Heart left ventricle (tissue), 16 donors: ENCODE data around the gene LYPLA2. TPM values are rescaled to one million over a fixed set of nuclear protein-coding genes. Genes with fewer than 3 reads are reported as not detected.
"Not testable (repeated sequence)": the region's sequence is repeated elsewhere in the genome, so short reads cannot be mapped to it uniquely, and the experiment has no call there.

Experiments
- ATAC-seq, 4 donors: fragments of 200-7000 bp; cut with Tn5 transposase; one replicate each; pipeline ENCODE4 v1.9.1; 2020 to 2022; ENCODE audit warnings: moderate library complexity in 4 of 4, mild to moderate bottlenecking in 3 of 4, moderate number of reproducible peaks in 1 of 4
- DNase-seq, 5 donors: peaks; one replicate each; pipeline ENCODE4 v3.0.0-alpha.2; 2020
- H3K27ac ChIP-seq, 12 donors: fragments of 200-600 bp; sonication (generic) in 4 of 12; one replicate each; pipeline versions ENCODE4 v1.5.0 to v1.8.0; 2016 to 2022; ENCODE audit warnings: mild to moderate bottlenecking in 2 of 12
- H3K27me3 ChIP-seq, 9 donors: fragments of 200-600 bp; sonication (generic) in 2 of 9; one replicate each; pipeline versions ENCODE4 v1.5.1 to v1.8.0; 2016 to 2022; ENCODE audit warnings: mild to moderate bottlenecking in 3 of 9
- H3K36me3 ChIP-seq, 9 donors: fragments of 200-600 bp; sonication (generic) in 2 of 9; one replicate each; pipeline versions ENCODE4 v1.5.0 to v1.8.0; 2018 to 2022; ENCODE audit warnings: mild to moderate bottlenecking in 2 of 9
- H3K4me1 ChIP-seq, 12 donors: fragments of 200-600 bp; sonication (generic) in 4 of 12; one replicate each; pipeline versions ENCODE4 v1.5.0 to v1.8.0; 2016 to 2022; ENCODE audit warnings: mild to moderate bottlenecking in 3 of 12
- H3K4me3 ChIP-seq, 12 donors: fragments of 200-600 bp; sonication (generic) in 4 of 12; one replicate each; pipeline versions ENCODE4 v1.5.0 to v1.8.0; 2017 to 2022; ENCODE audit warnings: mild to moderate bottlenecking in 9 of 12, moderate library complexity in 4 of 12
- H3K9me3 ChIP-seq, 12 donors: fragments of 200-600 bp; sonication (generic) in 4 of 12; one replicate each; pipeline versions ENCODE4 v1.5.0 to v1.8.0; 2016 to 2022; ENCODE audit warnings: mild to moderate bottlenecking in 1 of 12
- CTCF ChIP-seq, 12 donors: fragments of 200-600 bp; sonication (generic) in 4 of 12; IDR thresholded peaks; one replicate each; pipeline versions ENCODE4 v1.5.0 to v1.8.0; 2018 to 2022; ENCODE audit warnings: antibody characterized with exemption in 12 of 12, mild to moderate bottlenecking in 5 of 12
- POLR2A ChIP-seq, 2 donors: fragments of 450-650 bp; IDR thresholded peaks; one replicate each; pipeline ENCODE4 v1.6.1; 2017; ENCODE audit warnings: antibody characterized with exemption in 2 of 2, mild to moderate bottlenecking in 2 of 2, moderate library complexity in 2 of 2
- WGBS, 4 donors: extraction: QIAGEN DNeasy Blood & Tissue Kit in 2 of 4; methylation state at CpG; one replicate each; pipeline versions ENCODE4 v1.1.5 to v1.1.7; 2013 to 2018; 5-methylcytosine and 5-hydroxymethylcytosine counted together
- intact Hi-C, 10 donors: fragments of 100-400 bp; cut with DNase I; formaldehyde crosslinking; loops; one replicate each; pipeline versions ENCODE4 v1.11.1 to v1.14.2; 2022
- polyA plus RNA-seq, 2 donors: library from polyadenylated mRNA; stranded (reverse); fragments of 200-250 nt; gene quantifications; one replicate each; pipeline ENCODE4 v1.2.3, GENCODE V29; 2013
- total RNA-seq, 9 donors: library from RNA; depleted of rRNA in 2 of 9; stranded (reverse); fragments of >200 nt in 2 of 9; fragmentation: NEBNext Ultra II Directional in 3 of 9; extraction: Animal tissue kit (Norgen Biotek cat#: 25700) in 3 of 9; gene quantifications; one replicate each; pipeline versions ENCODE4 v1.1.0 to v1.2.4, GENCODE V29; 2016 to 2023
- donor health status: ischemic (EF 13 %, LVEDD 7.1; RV severe dilation, severe dysfunction).
- donor health status: healthy with polysubstance abuse.
- donor health status: DM: no; HTN: yes; CAD: no.
- donor health status: DM: no; HTN: no; CAD: no.
- donor health status: ischemic (EF 25% LVEDD 6.9; RV normal size, moderate dysfunction).
- donor health status: ischemic (EF 25% LVEDD 5.7; RV mildly dilated, moderate dysfunction).
- donor health status: healthy.
- donor health status: DM: yes; HTN: yes; CAD: no.
- donor health status: ischemic (EF 35%, LVEDD 5.7; RV mildly dilated, moderate dysfunction).
- donor health status: nonischemic (EF 11% LVEDD 7.7; RV severe dilation, severe dysfunction).
- donor health status: DM: yes; HTN: yes; CAD: no.
- donor health status: PGD.
- donor health status: ischemic (EF 29% LVEDD 5.4; RV normal size, mild dysfunction).
- donor health status: nonischemic (EF 23%, LVEDD 6.1; RV moderate dilation, normal function).

LYPLA2 gene
- total and polyA plus RNA-seq, 11 donors = 22.2 to 63.3 (median 29.5) TPM

GRCh38 chr1:23776217-23776616 is 14.7 kb upstream of the LYPLA2 start:
- intact Hi-C loops = loop anchor here in 6 of 10 donors (5.0 to 10.0 kb wide), 4 partner anchors 49 to 139 kb away; partner anchors contain the start of genes FUCA1 (in 4 of the 6), CNR2 (in 1 of the 6) and HMGCL (in 1 of the 6)
- DNase-seq (no peak), ATAC-seq (no peak)
- WGBS, 4 donors = 87 to 89% (median 88%) methylated on average over 2 of the region's 2 CpGs
- H3K27me3 ChIP-seq = no peaks in the 10 kb centered on the region
- no peak overlapping the region for H3K27ac ChIP-seq
- TF ChIP-seq CTCF (IDR thresholded peaks at IDR 0.05) (no peak), POLR2A (IDR thresholded peaks at IDR 0.05) (no peak)
- peaks cover 4 to 56% (median 36%) of the 10 kb centered on the region in 12 donors for H3K4me1 ChIP-seq
- no peak overlapping the region for H3K4me3 ChIP-seq
- peaks cover 0 to 24% (median 17%) of the 10 kb centered on the region in 9 donors for H3K36me3 ChIP-seq
- no peaks in the 10 kb centered on the region for H3K9me3 ChIP-seq

GRCh38 chr1:23777979-23778814 is 12.7 kb upstream of the LYPLA2 start, which contains the start of gene PITHD1:
TSS of gene PITHD1 (plus strand) at chr1:23778418. CDS start at chr1:23778516, 98 bp downstream.
- H3K27me3 ChIP-seq = no peaks in the 10 kb centered on the region
- H3K27ac ChIP-seq = peak within 1 kb of the TSS; percentile 7 to 97 (median 89)
- peak; percentile 87 to 94 (median 90) for ATAC-seq
- intact Hi-C loops = loop anchor here in 6 of 10 donors (5.0 to 10.0 kb wide), 4 partner anchors 47 to 137 kb away; partner anchors contain the start of genes FUCA1 (in 4 of the 6), CNR2 (in 1 of the 6) and HMGCL (in 1 of the 6)
- peak; percentile 83 to 89 for TF ChIP-seq POLR2A (IDR thresholded peaks at IDR 0.05)
- TF ChIP-seq CTCF (IDR thresholded peaks at IDR 0.05) = no peak
- peak within 1 kb of the TSS; percentile 66 to 100 (median 93) for H3K4me3 ChIP-seq
- peaks cover 4 to 44% (median 30%) of the 10 kb centered on the region in 12 donors for H3K4me1 ChIP-seq
- 0 to 1% (median 0%) methylated on average over 32 to 91 of the region's 91 CpGs for WGBS, 4 donors
- H3K36me3 ChIP-seq = peaks cover 0 to 38% (median 27%) of the 10 kb centered on the region in 9 donors
- H3K9me3 ChIP-seq = no peaks in the 10 kb centered on the region
- peak; percentile 78 to 90 (median 82) for DNase-seq

DNA sequence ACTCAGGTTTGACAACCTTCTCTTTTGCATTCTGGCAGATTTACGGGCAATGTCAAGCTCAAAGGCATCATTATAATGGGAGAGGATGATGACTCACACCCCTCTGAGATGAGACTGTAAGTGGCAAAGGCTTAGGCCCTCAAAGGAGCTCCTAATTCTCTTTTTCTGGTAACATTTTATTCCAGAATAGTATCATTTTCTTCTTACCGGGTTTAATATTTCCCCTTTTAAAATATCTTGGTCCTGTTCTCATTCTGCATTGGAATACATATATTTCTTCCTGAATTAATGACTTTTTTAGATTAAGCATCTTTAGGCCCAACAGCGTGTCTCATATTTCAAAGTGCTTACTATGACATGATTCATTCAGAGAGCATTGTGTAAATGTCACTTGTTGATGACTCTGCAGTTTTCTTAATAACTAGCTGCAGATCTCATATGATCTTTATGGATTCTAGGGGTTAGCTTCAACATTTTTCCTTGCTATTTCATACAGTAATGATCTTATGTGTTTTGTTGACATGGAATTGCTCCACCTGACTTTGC is 11.0 kb upstream of the LYPLA2 start:
- WGBS, 4 donors = 77 to 87% (median 82%) methylated on average over 3 of the region's 3 CpGs
- peaks cover 4 to 39% (median 23%) of the 10 kb centered on the region in 12 donors for H3K4me1 ChIP-seq
- no peaks in the 10 kb centered on the region for H3K27me3 ChIP-seq
- peaks cover 0 to 54% (median 39%) of the 10 kb centered on the region in 9 donors for H3K36me3 ChIP-seq
- peak overlapping the region in 4 of 12 donors; percentile 93 to 99 (median 96) for H3K4me3 ChIP-seq
- intact Hi-C loops = loop anchor here in 6 of 10 donors (5.0 to 10.0 kb wide), 4 partner anchors 45 to 135 kb away; partner anchors contain the start of genes FUCA1 (in 4 of the 6), CNR2 (in 1 of the 6) and HMGCL (in 1 of the 6)
- TF ChIP-seq CTCF (IDR thresholded peaks at IDR 0.05) (no peak), POLR2A (IDR thresholded peaks at IDR 0.05) (no peak)
- no peak for ATAC-seq
- no peak overlapping the region for H3K27ac ChIP-seq
- DNase-seq = no peak
- H3K9me3 ChIP-seq = no peaks in the 10 kb centered on the region

DNA sequence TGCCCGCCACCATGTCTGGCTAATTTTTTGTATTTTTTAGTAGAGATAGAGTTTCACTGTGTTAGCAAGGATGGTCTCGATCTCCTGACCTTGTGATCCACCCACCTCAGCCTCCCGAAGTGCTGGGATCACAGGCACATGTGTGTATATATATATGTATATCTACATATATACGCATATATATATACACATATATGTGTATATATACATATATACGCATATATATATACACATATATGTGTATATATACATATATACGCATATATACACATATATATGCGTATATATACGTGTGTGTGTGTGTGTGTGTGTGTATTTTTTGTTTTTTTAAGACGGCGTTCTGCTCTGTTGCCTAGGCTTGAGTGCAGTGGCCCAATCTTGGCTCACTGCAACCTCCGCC is 7.8 kb upstream of the LYPLA2 start:
- H3K36me3 ChIP-seq = peaks cover 0 to 86% (median 69%) of the 10 kb centered on the region in 9 donors

More for the DNA sequence above, 7.8 kb upstream of the LYPLA2 start:
- 93 to 96% (median 94%) methylated on average over 11 of the region's 11 CpGs for WGBS, 4 donors
- intact Hi-C loops, ATAC-seq, H3K27ac ChIP-seq, DNase-seq, H3K27me3 ChIP-seq, H3K9me3 ChIP-seq, H3K4me3 ChIP-seq: not testable (repeated sequence)
- H3K4me1 ChIP-seq = peaks cover 4 to 26% (median 12%) of the 10 kb centered on the region in 12 donors
